ENCODE data around the gene KIRREL1.

The KIRREL1 gene

DNA sequence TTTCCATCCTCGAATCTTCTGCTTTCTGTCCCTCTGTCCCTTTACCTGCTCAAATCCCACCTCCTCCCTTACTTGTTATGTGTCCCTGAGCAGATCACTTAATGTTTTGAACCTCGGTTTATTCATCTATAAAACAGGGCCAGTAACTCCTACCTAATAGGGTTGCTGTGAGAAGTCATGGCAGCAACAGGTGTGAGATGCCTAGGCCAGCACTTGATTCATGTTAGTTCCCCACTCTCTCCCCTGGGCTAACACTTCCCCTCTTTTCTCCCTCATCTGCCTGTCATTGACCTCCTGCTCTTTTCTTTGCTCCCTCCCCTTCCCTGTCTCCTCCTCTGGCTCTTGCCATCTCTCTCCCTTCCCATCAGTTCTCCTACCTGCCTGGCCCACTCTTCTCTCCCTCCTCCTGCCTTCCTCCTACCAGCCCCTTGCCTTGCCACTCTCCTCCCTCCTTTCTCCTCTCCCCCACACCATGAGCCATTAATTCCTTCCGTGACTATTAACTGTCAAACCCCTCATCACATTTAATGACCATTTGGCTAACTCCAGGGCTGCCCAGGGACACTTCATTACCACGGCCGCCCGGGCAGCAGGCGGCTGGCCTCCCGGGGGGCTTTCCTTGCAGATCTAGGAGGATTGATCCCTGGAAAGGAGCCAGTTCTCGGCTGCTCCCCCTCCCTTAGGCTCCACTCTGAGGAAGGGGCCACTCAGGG, 96.6 kb downstream of the KIRREL1 start:
- H3K27ac ChIP-seq = no peak overlapping the region
- no peak for TF ChIP-seq CTCF (conservative IDR thresholded peaks at IDR 0.05)
- no peak for TF ChIP-seq ZFX (IDR thresholded peaks at IDR 0.05)

DNA sequence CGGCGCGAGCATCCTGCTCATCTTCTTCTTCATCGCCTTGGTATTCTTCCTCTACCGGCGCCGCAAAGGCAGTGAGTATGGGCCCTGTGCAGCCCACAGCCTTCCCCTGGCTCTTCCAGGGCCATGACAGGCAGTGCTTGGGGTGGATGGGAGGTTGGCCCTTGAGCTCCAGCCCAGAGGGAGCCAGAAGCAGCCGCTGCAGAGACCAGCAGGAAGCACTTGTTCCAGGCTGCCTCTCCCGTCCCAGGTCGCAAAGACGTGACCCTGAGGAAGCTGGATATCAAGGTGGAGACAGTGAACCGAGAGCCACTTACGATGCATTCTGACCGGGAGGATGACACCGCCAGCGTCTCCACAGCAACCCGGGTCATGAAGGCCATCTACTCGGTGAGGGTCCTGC, 99.9 kb downstream of the KIRREL1 start:
- TF ChIP-seq CTCF (conservative IDR thresholded peaks at IDR 0.05) (no peak), ZFX (IDR thresholded peaks at IDR 0.05) (no peak)
- H3K27ac ChIP-seq = no peak overlapping the region

GRCh38 chr1:158094571-158094970, 101.1 kb downstream of the KIRREL1 start:
- no peak overlapping the region for H3K27ac ChIP-seq
- TF ChIP-seq CTCF (conservative IDR thresholded peaks at IDR 0.05) (no peak), ZFX (IDR thresholded peaks at IDR 0.05) (no peak)

GRCh38 chr1:158095737-158096335, 102.4 kb downstream of the KIRREL1 start:
- no peak overlapping the region for H3K27ac ChIP-seq
- TF ChIP-seq CTCF (conservative IDR thresholded peaks at IDR 0.05) = peak; percentile 83
- no peak for TF ChIP-seq ZFX (IDR thresholded peaks at IDR 0.05)

GRCh38 chr1:158098256-158098655, 104.8 kb downstream of the KIRREL1 start:
- TF ChIP-seq CTCF (conservative IDR thresholded peaks at IDR 0.05) (no peak), ZFX (IDR thresholded peaks at IDR 0.05) (no peak)
- H3K27ac ChIP-seq = no peak overlapping the region

- no peak overlapping the region for H3K27ac ChIP-seq
- TF ChIP-seq ZFX (IDR thresholded peaks at IDR 0.05) (no peak), CTCF (conservative IDR thresholded peaks at IDR 0.05) (no peak)
Observed at GRCh38 chr1:158099185-158099584, 105.7 kb downstream of the KIRREL1 start.

DNA sequence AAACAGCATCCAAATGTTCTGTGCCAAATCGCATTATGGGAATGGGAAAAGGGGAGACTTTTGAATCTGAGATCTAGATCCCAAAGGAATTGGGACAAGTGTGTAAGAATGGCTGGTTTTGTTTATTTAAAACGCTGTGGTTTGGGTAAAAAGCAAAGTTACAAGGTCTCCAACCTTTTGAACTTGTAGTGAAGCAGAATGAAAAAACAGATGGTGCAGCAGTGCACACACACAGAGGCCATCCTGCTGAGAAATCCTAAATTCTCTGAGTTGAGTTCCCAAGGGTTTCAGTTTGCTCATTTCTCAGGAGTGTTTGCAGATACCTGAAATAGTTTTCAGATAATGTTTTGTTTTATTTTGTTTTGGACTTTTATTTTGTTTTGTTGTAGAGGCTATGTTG, 107.1 kb downstream of the KIRREL1 start:
- no peak for TF ChIP-seq ZFX (IDR thresholded peaks at IDR 0.05)
- no peak for TF ChIP-seq CTCF (conservative IDR thresholded peaks at IDR 0.05)
- H3K27ac ChIP-seq = no peak overlapping the region

Measured in C4-2B (cell line).